Keratinocyte (primary cell): ENCODE data around the gene LENG9. TPM values are rescaled to one million over a fixed set of nuclear protein-coding genes. Genes with fewer than 3 reads are reported as not detected.

ENCODE experiments used
- DNase-seq: peaks from one replicate; pipeline ENCODE4 v3.0.0-alpha.2; 2011; ENCODE audit warnings: low read depth, missing footprints, low spot score
- FAIRE-seq: peaks from 2 replicates; lab custom pipeline; 2011; peaks lifted over from hg19 to GRCh38; lab: Jason Lieb, UNC
- H2AFZ ChIP-seq: 2 replicates; pipeline ENCODE4 v1.6.0; 2012; ENCODE audit warnings: low read length, control low read depth, inconsistent platforms; ENCODE audit not compliant: control insufficient read depth
- H3K27ac ChIP-seq: 2 replicates; pipeline ENCODE4 v1.5.1; 2011; ENCODE audit warnings: low read length; ENCODE audit not compliant: control insufficient read depth, insufficient read depth
- H3K27me3 ChIP-seq: 3 replicates; pipeline ENCODE4 v1.6.0; 2011; ENCODE audit warnings: low read length; ENCODE audit not compliant: control insufficient read depth, insufficient read depth; ENCODE audit errors: extremely low read depth
- H3K36me3 ChIP-seq, 2 experiments: 2 replicates in 1 of 2; 3 replicates in 1 of 2; pipeline ENCODE4 v1.5.1; 2011; ENCODE audit warnings: low read length in 2 of 2, mild to moderate bottlenecking in 1 of 2; ENCODE audit not compliant: control insufficient read depth in 2 of 2, insufficient read depth in 2 of 2; ENCODE audit errors: extremely low read depth in 1 of 2
- H3K4me1 ChIP-seq: 3 replicates; pipeline ENCODE4 v1.5.1; 2011; ENCODE audit warnings: low read length; ENCODE audit not compliant: control insufficient read depth, insufficient read depth; ENCODE audit errors: extremely low read depth
- H3K4me2 ChIP-seq: 3 replicates; pipeline ENCODE4 v1.6.0; 2011; ENCODE audit warnings: low read depth, low read length; ENCODE audit not compliant: control insufficient read depth, insufficient read depth; ENCODE audit errors: extremely low read depth
- H3K4me3 ChIP-seq, 3 experiments: fragments of 200-600 bp in 1 of 3; sonication (generic) in 1 of 3; 2 replicates in 2 of 3; 3 replicates in 1 of 3; pipeline ENCODE4 v1.5.1; 2011 to 2016; ENCODE audit warnings: low read length in 3 of 3, mild to moderate bottlenecking in 3 of 3, control low read depth in 2 of 3, inconsistent platforms in 1 of 3, low read depth in 1 of 3, mixed read lengths in 1 of 3, mixed run types in 1 of 3, moderate library complexity in 1 of 3; ENCODE audit not compliant: control insufficient read depth in 2 of 3, insufficient read depth in 2 of 3; ENCODE audit errors: extremely low read depth in 1 of 3
- H3K79me2 ChIP-seq: 2 replicates; pipeline ENCODE4 v1.6.0; 2012; ENCODE audit warnings: low read length; ENCODE audit not compliant: control insufficient read depth, insufficient read depth
- H3K9ac ChIP-seq: 3 replicates; pipeline ENCODE4 v1.6.0; 2011; ENCODE audit warnings: low read length; ENCODE audit not compliant: control insufficient read depth, insufficient read depth; ENCODE audit errors: extremely low read depth
- H3K9me1 ChIP-seq: 3 replicates; pipeline ENCODE4 v1.6.0; 2011; ENCODE audit warnings: low read length; ENCODE audit not compliant: control insufficient read depth, insufficient read depth; ENCODE audit errors: extremely low read depth
- H3K9me3 ChIP-seq: 2 replicates; pipeline ENCODE4 v1.5.1; 2012; ENCODE audit warnings: low read depth, low read length; ENCODE audit not compliant: control insufficient read depth
- H4K20me1 ChIP-seq: 3 replicates; pipeline ENCODE4 v1.6.0; 2011; ENCODE audit warnings: low read length; ENCODE audit not compliant: control insufficient read depth, insufficient read depth; ENCODE audit errors: extremely low read depth
- CTCF ChIP-seq, 3 experiments: IDR thresholded peaks in 1 of 3; conservative IDR thresholded peaks in 1 of 3; optimal IDR thresholded peaks in 1 of 3; 2 replicates in 2 of 3; 3 replicates in 1 of 3; pipeline versions ENCODE3 to v1.5.1; 2011; ENCODE audit warnings: low read length in 3 of 3, mild to moderate bottlenecking in 3 of 3, moderate library complexity in 2 of 3, control low read depth in 1 of 3, inconsistent platforms in 1 of 3; ENCODE audit not compliant: insufficient read depth in 2 of 3; ENCODE audit errors: extremely low read depth in 1 of 3
- EZH2 ChIP-seq: IDR thresholded peaks from one replicate; pipeline ENCODE4 v1.6.1; 2012; ENCODE audit warnings: inconsistent platforms, mild to moderate bottlenecking, low read length, moderate library complexity
- dilution Hi-C: fragments of 300-500 bp; cut with MboI; formaldehyde crosslinking; loops from one replicate; pipeline ENCODE4 v1.7.0; 2020; ENCODE audit warnings: low sequenced_read_pairs; ENCODE audit not compliant: extremely low pct_ligation_motif_present
- polyA plus RNA-seq, 5 experiments: library from polyadenylated mRNA; depleted of rRNA in 3 of 5; stranded (reverse) in 3 of 5; stranded (forward) in 1 of 5; unstranded in 1 of 5; fragments of >200 nt; gene quantifications; 1 replicate in 1 of 5; 2 replicates in 3 of 5; 3 replicates in 1 of 5; pipeline versions ENCODE4 v1.2.1 to v1.2.3, GENCODE V29; 2011 to 2012; ENCODE audit warnings: missing spikeins in 2 of 5, low read depth in 1 of 5, low replicate concordance in 1 of 5

Gene LENG9
- polyA plus RNA-seq, 1 donor (not counting 4 experiments of a cell fraction or from before 2014, with no cell fraction given): 1.3 TPM

GRCh38 chr19:54454781-54455675 is 8.6 kb downstream of the LENG9 start:
- DNase-seq (no peak), FAIRE-seq (no peak)
- H3K9me1 ChIP-seq: peaks cover 2% of the 10 kb centered on the region
- no peak overlapping the region for H2AFZ ChIP-seq
- dilution Hi-C loops: no loop called here
- peaks cover 97% of the 10 kb centered on the region for H3K79me2 ChIP-seq
- H3K4me3 ChIP-seq: no peak overlapping the region
- H3K4me1 ChIP-seq: peaks cover 14% of the 10 kb centered on the region
- H4K20me1 ChIP-seq: peaks cover 27% of the 10 kb centered on the region
- no peaks in the 10 kb centered on the region for H3K9me3 ChIP-seq
- no peak overlapping the region for H3K4me2 ChIP-seq
- H3K27ac ChIP-seq: no peak overlapping the region
- peaks cover 70 to 74% of the 10 kb centered on the region in 2 experiments for H3K36me3 ChIP-seq
- no peak overlapping the region for H3K9ac ChIP-seq
- no peak for TF ChIP-seq CTCF (optimal IDR thresholded peaks at IDR 0.05 in 1 of 3, IDR thresholded peaks at IDR 0.05 in 1 of 3, conservative IDR thresholded peaks at IDR 0.05 in 1 of 3; ENCODE audit: extremely low read depth in 1 of 3, insufficient read depth in 2 of 3, low read length in 3 of 3)
- no peak for TF ChIP-seq EZH2
- H3K27me3 ChIP-seq: no peaks in the 10 kb centered on the region

- dilution Hi-C loops: no loop called here
- Histone ChIP-seq H2AFZ (no peak overlapping the region), H3K9me3 (no peaks in the 10 kb centered on the region), H3K4me1 (peaks cover 14% of the 10 kb centered on the region), H3K79me2 (peaks cover 98% of the 10 kb centered on the region), H3K9ac (no peak overlapping the region), H3K27me3 (no peaks in the 10 kb centered on the region), H3K4me3 (no peak overlapping the region), H4K20me1 (peaks cover 26% of the 10 kb centered on the region), H3K9me1 (peaks cover 2% of the 10 kb centered on the region), H3K27ac (no peak overlapping the region), H3K4me2 (no peak overlapping the region), H3K36me3 (peaks cover 66 to 73% of the 10 kb centered on the region in 2 experiments)
- DNase-seq (no peak), FAIRE-seq (no peak)
- no peak for TF ChIP-seq CTCF (optimal IDR thresholded peaks at IDR 0.05 in 1 of 3, IDR thresholded peaks at IDR 0.05 in 1 of 3, conservative IDR thresholded peaks at IDR 0.05 in 1 of 3; ENCODE audit: extremely low read depth in 1 of 3, insufficient read depth in 2 of 3, low read length in 3 of 3)
- no peak for TF ChIP-seq EZH2
Measured at GRCh38 chr19:54453921-54454780, 9.4 kb downstream of the LENG9 start.
